ENCODE data around the gene MSTN.

MSTN gene

GRCh38 chr2:190062601-190063000 lies at the start of gene MSTN:
MSTN (minus strand) TSS chr2:190062729; CDS start chr2:190062596, 133 bp downstream.
- in situ Hi-C loops (cut with MboI; ENCODE audit: low sequenced_read_pairs) = loop anchor here (25.0 kb wide), 1 partner anchor 400 kb away; the partner anchor contains the start of genes ANKAR and ASNSD1

GRCh38 chr2:190111166-190111565 lies 48.6 kb upstream of the MSTN start:
- in situ Hi-C loops (cut with MboI; ENCODE audit: low sequenced_read_pairs) = no loop called here

- in situ Hi-C loops (cut with MboI; ENCODE audit: low sequenced_read_pairs) = no loop called here
Observed at GRCh38 chr2:190110699-190111098, 48.2 kb upstream of the MSTN start.

GRCh38 chr2:190110131-190110530 lies 47.6 kb upstream of the MSTN start:
- in situ Hi-C loops (cut with MboI; ENCODE audit: low sequenced_read_pairs) = no loop called here

- in situ Hi-C loops (cut with MboI; ENCODE audit: low sequenced_read_pairs) = no loop called here
Observed at GRCh38 chr2:190107409-190107808, 44.9 kb upstream of the MSTN start.

- in situ Hi-C loops (cut with MboI; ENCODE audit: low sequenced_read_pairs) = no loop called here
Observed at GRCh38 chr2:190106783-190107182, 44.3 kb upstream of the MSTN start.

- in situ Hi-C loops (cut with MboI; ENCODE audit: low sequenced_read_pairs) = no loop called here
Observed at GRCh38 chr2:190105554-190105953, 43.0 kb upstream of the MSTN start.

GRCh38 chr2:190103144-190103543 lies 40.6 kb upstream of the MSTN start:
- in situ Hi-C loops (cut with MboI; ENCODE audit: low sequenced_read_pairs) = no loop called here

GRCh38 chr2:190099890-190100697 lies 37.6 kb upstream of the MSTN start:
- in situ Hi-C loops (cut with MboI; ENCODE audit: low sequenced_read_pairs) = no loop called here

- in situ Hi-C loops (cut with MboI; ENCODE audit: low sequenced_read_pairs) = no loop called here
Observed at GRCh38 chr2:190098851-190099250, 36.3 kb upstream of the MSTN start.

GRCh38 chr2:190097115-190097514 lies 34.6 kb upstream of the MSTN start:
- in situ Hi-C loops (cut with MboI; ENCODE audit: low sequenced_read_pairs) = no loop called here

GRCh38 chr2:190094316-190094871 lies 31.9 kb upstream of the MSTN start:
- in situ Hi-C loops (cut with MboI; ENCODE audit: low sequenced_read_pairs) = no loop called here

GRCh38 chr2:190093793-190094192 lies 31.3 kb upstream of the MSTN start:
- in situ Hi-C loops (cut with MboI; ENCODE audit: low sequenced_read_pairs) = no loop called here

- in situ Hi-C loops (cut with MboI; ENCODE audit: low sequenced_read_pairs) = no loop called here
Observed at GRCh38 chr2:190090148-190090547, 27.6 kb upstream of the MSTN start.

GRCh38 chr2:190088917-190089316 lies 26.4 kb upstream of the MSTN start:
- in situ Hi-C loops (cut with MboI; ENCODE audit: low sequenced_read_pairs) = no loop called here

- in situ Hi-C loops (cut with MboI; ENCODE audit: low sequenced_read_pairs) = no loop called here
Observed at GRCh38 chr2:190084704-190085103, 22.2 kb upstream of the MSTN start.

GRCh38 chr2:190082118-190082517 lies 19.6 kb upstream of the MSTN start:
- in situ Hi-C loops (cut with MboI; ENCODE audit: low sequenced_read_pairs) = no loop called here

- in situ Hi-C loops (cut with MboI; ENCODE audit: low sequenced_read_pairs) = no loop called here
Observed at GRCh38 chr2:190080527-190081049, 18.1 kb upstream of the MSTN start.

GRCh38 chr2:190079160-190079559 lies 16.6 kb upstream of the MSTN start:
- in situ Hi-C loops (cut with MboI; ENCODE audit: low sequenced_read_pairs) = no loop called here

- in situ Hi-C loops (cut with MboI; ENCODE audit: low sequenced_read_pairs) = no loop called here
Observed at GRCh38 chr2:190075623-190076022, 13.1 kb upstream of the MSTN start.

- in situ Hi-C loops (cut with MboI; ENCODE audit: low sequenced_read_pairs) = loop anchor here (25.0 kb wide), 1 partner anchor 408 kb away; the partner anchor contains the start of genes ANKAR and ASNSD1
Observed at GRCh38 chr2:190069936-190070696, 7.6 kb upstream of the MSTN start.

Measured in HL-60/S4 (cell line).